Left lung (tissue), 10 donors: Measurements from ENCODE around the gene COMT. TPM values are rescaled to one million over a fixed set of nuclear protein-coding genes. Genes with fewer than 3 reads are reported as not detected.

ENCODE experiments used
- ATAC-seq: fragments of 200-7000 bp; cut with Tn5 transposase; one replicate; pipeline ENCODE4 v1.9.1; 2020; ENCODE audit warnings: moderate library complexity
- DNase-seq, 4 donors: peaks; one replicate each; pipeline ENCODE4 v3.0.0-alpha.2; 2013 to 2020
- H3K27ac ChIP-seq, 2 donors: fragments of 200-600 bp; sonication (generic) in 1 of 2; one replicate each; pipeline versions ENCODE4 v1.5.0 to v1.8.0; 2020 to 2021
- H3K27me3 ChIP-seq, 2 donors: fragments of 200-600 bp; sonication (generic) in 1 of 2; one replicate each; pipeline versions ENCODE4 v1.5.0 to v1.8.0; 2020 to 2021
- H3K36me3 ChIP-seq, 2 donors: fragments of 200-600 bp; sonication (generic) in 1 of 2; one replicate each; pipeline versions ENCODE4 v1.5.0 to v1.8.0; 2020 to 2021
- H3K4me1 ChIP-seq, 2 donors: fragments of 200-600 bp; one replicate each; pipeline ENCODE4 v1.8.0; 2021
- H3K4me3 ChIP-seq, 2 donors: fragments of 200-600 bp; sonication (generic) in 1 of 2; one replicate each; pipeline versions ENCODE4 v1.5.0 to v1.8.0; 2020 to 2021; ENCODE audit warnings: mild to moderate bottlenecking in 1 of 2
- H3K9me3 ChIP-seq, 2 donors: fragments of 200-600 bp; sonication (generic) in 1 of 2; one replicate each; pipeline versions ENCODE4 v1.5.0 to v1.8.0; 2020 to 2021
- CTCF ChIP-seq, 2 donors: fragments of 200-600 bp; sonication (generic) in 1 of 2; IDR thresholded peaks; one replicate each; pipeline versions ENCODE4 v1.5.0 to v1.8.0; 2021; ENCODE audit warnings: antibody characterized with exemption in 2 of 2
- intact Hi-C, 2 donors: fragments of 100-400 bp; cut with DNase I; formaldehyde crosslinking; loops; one replicate each; pipeline versions ENCODE4 v1.11.2 to v1.14.2; 2022
- polyA plus RNA-seq, 6 donors: library from polyadenylated mRNA; unstranded; fragments of 120-200 nt; gene quantifications; one replicate each; pipeline ENCODE4 v1.2.1, GENCODE V29; 2013; ENCODE audit not compliant: insufficient read length in 6 of 6
- total RNA-seq, 2 donors: library from RNA; stranded (reverse); fragmentation: NEBNext Ultra II Directional; extraction: Animal tissue kit (Norgen Biotek cat#: 25700); gene quantifications; one replicate each; pipeline ENCODE4 v1.2.1, GENCODE V29; 2021
- donor health status: DM: no; HTN: yes; CAD: no.
- donor health status: DM: no; HTN: no; CAD: no.

The COMT gene
- total and polyA plus RNA-seq, 8 donors = 90.1 to 249 (median 102) TPM

GRCh38 chr22:19960491-19961200 lies 19.1 kb downstream of the COMT start:
- ATAC-seq (no peak), DNase-seq (peak in 1 of 4 donors; percentile 43)
- H3K4me3 ChIP-seq = no peak overlapping the region
- no peak overlapping the region for H3K27ac ChIP-seq
- H3K4me1 ChIP-seq = peaks cover 20 to 32% of the 10 kb centered on the region in 2 donors
- no peaks in the 10 kb centered on the region for H3K27me3 ChIP-seq
- H3K36me3 ChIP-seq = peaks cover 0 to 27% of the 10 kb centered on the region in 2 donors
- no peak for TF ChIP-seq CTCF (IDR thresholded peaks at IDR 0.05)
- intact Hi-C loops = no loop called here
- no peaks in the 10 kb centered on the region for H3K9me3 ChIP-seq

- DNase-seq (peak in 1 of 4 donors; percentile 53), ATAC-seq (no peak)
- H3K27ac ChIP-seq = no peak overlapping the region
- intact Hi-C loops = no loop called here
- peaks cover 0 to 29% of the 10 kb centered on the region in 2 donors for H3K36me3 ChIP-seq
- H3K9me3 ChIP-seq = no peaks in the 10 kb centered on the region
- no peak for TF ChIP-seq CTCF (IDR thresholded peaks at IDR 0.05)
- peaks cover 20 to 32% of the 10 kb centered on the region in 2 donors for H3K4me1 ChIP-seq
- H3K27me3 ChIP-seq = no peaks in the 10 kb centered on the region
- no peak overlapping the region for H3K4me3 ChIP-seq
Measured at GRCh38 chr22:19961201-19961580, 19.6 kb downstream of the COMT start.

GRCh38 chr22:19961868-19962245 lies 20.3 kb downstream of the COMT start:
- Histone ChIP-seq H3K27ac (no peak overlapping the region), H3K27me3 (no peaks in the 10 kb centered on the region), H3K9me3 (no peaks in the 10 kb centered on the region), H3K4me1 (peaks cover 20 to 32% of the 10 kb centered on the region in 2 donors), H3K36me3 (peaks cover 0 to 36% of the 10 kb centered on the region in 2 donors), H3K4me3 (no peak overlapping the region)
- peak in 1 of 4 donors; percentile 42 for DNase-seq
- intact Hi-C loops = no loop called here
- ATAC-seq = no peak
- TF ChIP-seq CTCF (IDR thresholded peaks at IDR 0.05) = no peak

- peak; percentile 22 to 40 for TF ChIP-seq CTCF (IDR thresholded peaks at IDR 0.05)
- Histone ChIP-seq H3K27ac (peak overlapping the region; percentile 16 to 68), H3K4me3 (peak overlapping the region in 1 of 2 donors; percentile 17), H3K4me1 (peaks cover 20 to 32% of the 10 kb centered on the region in 2 donors), H3K36me3 (peaks cover 0 to 41% of the 10 kb centered on the region in 2 donors), H3K9me3 (no peaks in the 10 kb centered on the region), H3K27me3 (no peaks in the 10 kb centered on the region)
- ATAC-seq = peak; percentile 68
- peak in 3 of 4 donors; percentile 72 to 89 (median 74) for DNase-seq
- intact Hi-C loops = no loop called here
Measured at GRCh38 chr22:19962246-19962908, 20.8 kb downstream of the COMT start.
